SU-DHL-6 (cell line): Measurements from ENCODE around the gene MYLK.

ENCODE experiments used
- H2AFZ ChIP-seq: fragments of 200-600 bp; sonication (generic); 2 replicates; pipeline ENCODE4 v1.6.1; 2014; ENCODE audit warnings: low read depth, mild to moderate bottlenecking, moderate library complexity, mixed read lengths, antibody characterized with exemption, low read length; ENCODE audit not compliant: severe bottlenecking
- H3F3A ChIP-seq: fragments of 200-600 bp; shearing (Covaris generic); 2 replicates; pipeline ENCODE4 v1.6.0; 2016; ENCODE audit warnings: antibody characterized with exemption, mild to moderate bottlenecking; ENCODE audit not compliant: insufficient read depth
- H3K27ac ChIP-seq: fragments of 200-600 bp; sonication (generic); 2 replicates; pipeline ENCODE4 v1.5.1; 2016; ENCODE audit warnings: low read depth, mild to moderate bottlenecking, low read length, moderate library complexity, mixed read lengths
- H3K27me3 ChIP-seq: fragments of 200-600 bp; sonication (generic), shearing (Covaris generic); 2 replicates; pipeline ENCODE4 v1.6.0; 2014; ENCODE audit warnings: mild to moderate bottlenecking, low read length
- H3K36me3 ChIP-seq: fragments of 200-600 bp; sonication (generic); 2 replicates; pipeline ENCODE4 v1.6.1; 2014; ENCODE audit warnings: mild to moderate bottlenecking, low read length, mixed read lengths
- H3K4me2 ChIP-seq: fragments of 300-600, 200-600 bp; shearing (Covaris generic), sonication (generic); 2 replicates; pipeline ENCODE4 v1.6.0; 2014; ENCODE audit warnings: low read length, low read depth, mild to moderate bottlenecking; ENCODE audit not compliant: poor library complexity, severe bottlenecking
- H3K4me3 ChIP-seq: fragments of 200-600 bp; sonication (generic); 2 replicates; pipeline ENCODE4 v1.5.1; 2014; ENCODE audit warnings: antibody characterized with exemption, low read length, mild to moderate bottlenecking, mixed read lengths; ENCODE audit not compliant: insufficient read depth, poor library complexity, severe bottlenecking
- H3K79me2 ChIP-seq: fragments of 200-600 bp; sonication (generic); 2 replicates; pipeline ENCODE4 v1.6.1; 2014; ENCODE audit warnings: mild to moderate bottlenecking, low read length, moderate library complexity; ENCODE audit not compliant: insufficient read depth
- H3K9ac ChIP-seq: fragments of 200-600 bp; sonication (generic); 2 replicates; pipeline ENCODE4 v1.7.0; 2014; ENCODE audit warnings: mild to moderate bottlenecking, low read length
- H3K9me2 ChIP-seq: fragments of 200-600 bp; sonication (generic); replicated peaks from 2 replicates; pipeline ENCODE4 v1.6.1; 2014; ENCODE audit warnings: low read length; ENCODE audit not compliant: insufficient read depth
- H3K9me3 ChIP-seq: fragments of 200-600 bp; sonication (generic); 2 replicates; pipeline ENCODE4 v1.6.1; 2014; ENCODE audit warnings: low read length, mixed read lengths; ENCODE audit not compliant: insufficient read depth
- H4K20me1 ChIP-seq: fragments of 200-600 bp; sonication (generic); 2 replicates; pipeline ENCODE4 v1.6.1; 2014; ENCODE audit warnings: low read depth, mild to moderate bottlenecking, antibody characterized with exemption, low read length, moderate library complexity, mixed read lengths
- CTCF ChIP-seq: fragments of 200-600 bp; sonication (generic); IDR thresholded peaks from one replicate; pipeline ENCODE4 v1.5.1; 2017; ENCODE audit warnings: antibody characterized with exemption, mild to moderate bottlenecking, low read length, moderate library complexity; ENCODE audit not compliant: insufficient read depth, poor library complexity, severe bottlenecking
- EZH2phosphoT487 ChIP-seq: fragments of 200-600 bp; sonication (generic), shearing (Covaris generic); conservative IDR thresholded peaks from 2 replicates; pipeline ENCODE4 v1.6.1; 2018; ENCODE audit warnings: mild to moderate bottlenecking, antibody characterized with exemption, low read length, moderate library complexity, mixed read lengths

Gene MYLK

DNA sequence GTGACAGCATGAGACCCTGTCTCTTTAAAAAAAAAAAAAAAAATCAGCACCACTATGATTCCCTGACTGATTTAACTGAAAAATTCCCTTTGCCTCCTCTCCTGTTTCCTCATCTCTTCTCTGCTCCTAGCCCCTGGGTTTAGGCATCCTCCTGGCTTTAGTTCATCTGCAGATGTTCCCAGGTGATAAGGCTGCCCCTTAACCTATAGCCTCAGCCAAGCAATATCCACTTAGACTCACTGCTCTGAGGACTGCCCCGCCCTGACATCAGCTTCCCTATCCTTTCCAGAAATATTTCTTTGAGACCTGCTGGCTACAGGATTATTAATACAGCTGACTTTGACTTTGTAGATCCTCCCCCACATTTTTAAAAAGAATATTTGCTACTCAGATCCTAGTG lies 259.8 kb downstream of the MYLK start:
- no peak overlapping the region for H3K4me2 ChIP-seq
- H2AFZ ChIP-seq: no peak overlapping the region
- H3K27ac ChIP-seq: no peak overlapping the region
- H3K27me3 ChIP-seq: no peaks in the 10 kb centered on the region
- H3F3A ChIP-seq: no peaks in the 10 kb centered on the region
- H3K9me3 ChIP-seq: no peaks in the 10 kb centered on the region
- H3K4me3 ChIP-seq: no peak overlapping the region
- no peaks in the 10 kb centered on the region for H3K36me3 ChIP-seq
- H3K9ac ChIP-seq: no peak overlapping the region
- H3K79me2 ChIP-seq: no peaks in the 10 kb centered on the region
- no peaks in the 10 kb centered on the region for H3K9me2 ChIP-seq
- no peak for TF ChIP-seq EZH2phosphoT487
- TF ChIP-seq CTCF: no peak
- no peaks in the 10 kb centered on the region for H4K20me1 ChIP-seq

GRCh38 chr3:123623346-123623880 lies 260.7 kb downstream of the MYLK start:
- Histone ChIP-seq H3K9me3 (no peaks in the 10 kb centered on the region), H3K4me2 (no peak overlapping the region), H3K36me3 (no peaks in the 10 kb centered on the region), H4K20me1 (no peaks in the 10 kb centered on the region), H3K9me2 (no peaks in the 10 kb centered on the region), H3K79me2 (no peaks in the 10 kb centered on the region), H3K27me3 (no peaks in the 10 kb centered on the region), H3K4me3 (no peak overlapping the region), H3K27ac (no peak overlapping the region), H2AFZ (no peak overlapping the region), H3K9ac (no peak overlapping the region), H3F3A (no peaks in the 10 kb centered on the region)
- no peak for TF ChIP-seq EZH2phosphoT487
- no peak for TF ChIP-seq CTCF

DNA sequence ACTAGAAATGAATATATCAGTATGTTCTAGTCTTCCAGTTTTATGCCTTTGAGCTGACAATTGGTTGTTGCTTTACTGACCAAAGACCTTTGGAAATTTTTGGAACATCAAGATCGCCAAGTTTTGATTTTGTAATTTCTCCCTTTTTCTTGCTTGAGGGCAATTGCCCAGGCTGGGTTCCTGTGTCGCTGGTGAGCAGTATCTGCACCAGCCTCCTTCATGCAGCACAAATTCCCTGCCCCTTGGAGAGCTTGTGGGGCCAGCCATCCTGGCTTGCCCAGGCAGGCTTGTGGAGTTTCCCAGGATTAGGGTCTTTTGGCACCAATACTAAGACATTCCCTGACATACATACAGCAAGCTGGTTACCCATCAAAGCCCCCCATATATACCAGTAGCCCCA lies 261.4 kb downstream of the MYLK start:
- Histone ChIP-seq H3K36me3 (no peaks in the 10 kb centered on the region), H2AFZ (no peak overlapping the region), H3K4me2 (no peak overlapping the region), H3K27me3 (no peaks in the 10 kb centered on the region), H3K79me2 (no peaks in the 10 kb centered on the region), H3K9me2 (no peaks in the 10 kb centered on the region), H3K27ac (no peak overlapping the region), H3K4me3 (no peak overlapping the region), H3K9ac (no peak overlapping the region), H3F3A (no peaks in the 10 kb centered on the region), H3K9me3 (no peaks in the 10 kb centered on the region), H4K20me1 (no peaks in the 10 kb centered on the region)
- TF ChIP-seq CTCF (no peak), EZH2phosphoT487 (no peak)

- TF ChIP-seq CTCF (no peak), EZH2phosphoT487 (no peak)
- H3F3A ChIP-seq: no peaks in the 10 kb centered on the region
- H3K4me2 ChIP-seq: no peak overlapping the region
- no peaks in the 10 kb centered on the region for H3K9me2 ChIP-seq
- H3K27ac ChIP-seq: no peak overlapping the region
- H3K9ac ChIP-seq: no peak overlapping the region
- no peaks in the 10 kb centered on the region for H3K79me2 ChIP-seq
- no peaks in the 10 kb centered on the region for H3K36me3 ChIP-seq
- H3K9me3 ChIP-seq: no peaks in the 10 kb centered on the region
- no peaks in the 10 kb centered on the region for H4K20me1 ChIP-seq
- H2AFZ ChIP-seq: no peak overlapping the region
- H3K27me3 ChIP-seq: no peaks in the 10 kb centered on the region
- H3K4me3 ChIP-seq: no peak overlapping the region
Observed at GRCh38 chr3:123621850-123622189, 262.3 kb downstream of the MYLK start.
